Myocyte (in vitro differentiated cells): ENCODE results near the gene C2orf78. TPM values are rescaled to one million over a fixed set of nuclear protein-coding genes. Genes with fewer than 3 reads are reported as not detected.
A peak's percentile ranks its signal among the peaks of the same experiment; 100 is the strongest.

Experiments
- DNase-seq: peaks from one replicate; pipeline ENCODE4 v3.0.0-alpha.2; 2012; ENCODE audit warnings: low read depth
- total RNA-seq: library from RNA; depleted of rRNA; stranded (reverse); fragments of >200 nt; gene quantifications from 2 replicates; pipeline ENCODE4 v1.2.3, GENCODE V29; 2014

The C2orf78 gene
- total RNA-seq, 1 donor from 2014 or later: not detected

DNA sequence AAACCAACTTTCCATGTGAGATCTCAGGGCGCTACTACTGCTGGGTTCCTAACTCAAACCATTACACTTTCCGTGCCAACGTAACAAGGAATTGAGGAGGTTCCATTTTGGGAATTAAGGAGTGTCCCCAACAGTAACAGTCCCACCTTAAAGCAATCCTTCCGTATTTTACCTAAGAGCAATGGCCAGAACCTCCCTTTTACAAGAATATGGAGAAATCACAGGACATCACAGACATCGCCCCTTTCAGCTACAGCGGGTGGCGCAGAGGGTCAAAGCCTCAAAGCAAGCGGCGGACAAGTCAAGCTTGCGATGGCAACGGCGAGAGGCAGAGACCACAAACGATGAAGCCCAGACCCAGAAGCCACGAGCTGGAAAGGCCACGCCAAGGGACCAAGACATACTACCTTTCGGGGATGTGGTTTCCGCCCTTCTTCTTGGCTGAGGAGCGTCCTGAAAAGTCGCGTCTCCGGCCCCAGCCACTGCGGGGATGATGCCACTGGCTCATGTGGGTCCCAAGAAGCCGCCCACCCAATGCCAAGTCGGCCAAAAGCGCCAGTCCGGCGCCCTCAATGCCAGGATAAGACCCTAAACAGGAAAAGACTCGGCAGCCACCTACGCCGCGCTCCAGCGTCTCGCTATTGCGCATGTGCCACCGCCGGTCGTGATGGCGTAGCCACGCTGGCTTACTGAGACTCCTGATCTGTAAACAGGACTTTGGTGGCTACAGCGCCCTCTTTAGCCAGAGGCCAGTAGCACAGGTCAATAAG, 4.3 kb upstream of the C2orf78 start, which contains the start of gene DUSP11:
Gene DUSP11, minus strand, starts transcription at position 637 of the 770 bp plus-strand sequence. Its CDS starts 129 bp downstream, at position 508.
- peak; percentile 97 for DNase-seq

DNA sequence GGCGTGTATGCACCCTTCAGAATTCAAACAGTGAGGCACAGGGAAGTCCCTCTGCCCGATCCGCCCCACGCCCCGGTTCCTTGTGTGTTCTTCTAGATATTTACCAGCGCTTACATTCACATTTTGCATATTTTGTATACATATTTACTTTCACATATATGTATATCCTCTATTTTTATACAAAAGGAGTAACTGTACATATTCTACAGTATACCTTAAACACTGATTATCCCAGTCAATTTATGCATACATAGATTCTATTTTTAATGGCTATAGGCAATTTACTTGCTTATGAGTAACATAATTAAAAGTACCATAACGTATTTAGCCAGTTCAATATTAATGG, 3.8 kb upstream of the C2orf78 start:
- no peak for DNase-seq

DNA sequence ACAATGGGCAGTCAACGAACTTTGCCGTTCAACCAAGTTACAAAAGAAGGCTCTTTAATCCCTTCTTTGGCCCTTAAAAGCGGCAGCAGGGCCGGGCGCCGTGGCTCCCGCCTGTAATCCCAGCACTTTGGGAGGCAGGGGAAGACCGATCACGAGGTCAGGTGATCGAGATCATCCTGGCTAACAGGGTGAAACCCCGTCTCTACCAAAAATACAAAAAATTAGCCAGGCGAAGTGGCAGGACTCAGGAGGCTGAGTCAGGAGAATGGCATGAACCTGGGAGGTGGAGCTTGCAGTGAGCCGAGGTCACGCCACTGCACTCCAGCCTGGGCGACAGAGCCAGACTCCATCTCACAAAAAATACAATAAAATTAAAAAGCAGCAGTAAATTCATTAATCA, 581 bp upstream of the C2orf78 start:
- DNase-seq: peak; percentile 4

DNA sequence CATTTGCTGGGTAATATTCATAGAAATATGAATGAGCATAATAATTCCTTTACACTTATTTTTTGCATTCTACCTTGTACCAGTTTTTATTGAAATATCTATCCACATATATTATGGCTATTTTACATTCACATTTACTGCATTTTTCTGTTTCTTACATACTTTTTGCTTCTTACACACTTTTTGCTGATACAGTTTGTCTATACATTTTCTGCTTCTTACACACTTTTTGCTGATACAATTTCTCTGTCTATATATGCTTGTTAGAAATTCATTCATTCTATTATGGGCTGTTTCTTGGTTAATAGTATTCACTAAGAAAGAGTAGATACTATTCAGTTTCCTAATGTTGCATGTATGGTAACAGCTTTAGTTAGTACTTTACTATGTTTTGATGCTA, 27.9 kb downstream of the C2orf78 start:
- DNase-seq: no peak

DNA sequence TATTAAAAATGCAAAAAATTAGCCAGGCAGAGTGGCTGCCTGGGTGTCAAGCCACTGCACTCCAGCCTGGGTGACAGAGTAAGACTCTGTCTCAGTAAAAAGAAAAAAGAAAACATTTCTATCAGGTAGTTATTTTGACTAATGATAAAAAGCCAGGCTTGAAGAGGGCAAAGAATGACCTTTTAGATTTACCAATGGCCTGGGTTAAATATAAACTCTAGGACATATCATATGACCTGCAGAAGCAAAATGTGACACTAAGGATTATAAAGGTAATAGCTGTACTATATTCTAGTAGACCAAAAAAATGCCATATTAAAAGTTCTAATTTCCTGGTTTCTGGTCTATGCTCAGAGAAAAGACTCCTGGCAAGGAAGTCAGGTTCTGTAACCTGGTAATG, 28.7 kb downstream of the C2orf78 start:
- no peak for DNase-seq

DNA sequence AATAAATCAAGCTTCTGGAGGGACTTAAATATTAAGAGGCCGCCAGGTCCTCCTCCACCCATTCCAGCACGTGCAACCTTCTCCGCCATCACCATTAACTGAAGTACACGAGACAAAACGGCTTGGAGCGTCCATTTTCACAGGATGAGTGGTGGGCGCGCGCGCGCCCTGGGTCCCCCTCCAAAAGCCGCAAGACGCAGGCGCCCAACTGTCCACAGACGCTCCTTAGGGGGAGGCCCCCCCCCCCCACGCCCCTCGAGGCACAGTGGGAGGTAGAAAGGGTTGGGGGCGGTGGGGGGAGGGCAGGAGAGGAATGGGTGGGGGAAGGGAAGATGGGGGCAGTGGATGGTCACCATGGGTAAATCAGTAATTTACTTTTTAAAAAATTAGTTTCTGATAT, 34.3 kb downstream of the C2orf78 start:
- DNase-seq: no peak

DNA sequence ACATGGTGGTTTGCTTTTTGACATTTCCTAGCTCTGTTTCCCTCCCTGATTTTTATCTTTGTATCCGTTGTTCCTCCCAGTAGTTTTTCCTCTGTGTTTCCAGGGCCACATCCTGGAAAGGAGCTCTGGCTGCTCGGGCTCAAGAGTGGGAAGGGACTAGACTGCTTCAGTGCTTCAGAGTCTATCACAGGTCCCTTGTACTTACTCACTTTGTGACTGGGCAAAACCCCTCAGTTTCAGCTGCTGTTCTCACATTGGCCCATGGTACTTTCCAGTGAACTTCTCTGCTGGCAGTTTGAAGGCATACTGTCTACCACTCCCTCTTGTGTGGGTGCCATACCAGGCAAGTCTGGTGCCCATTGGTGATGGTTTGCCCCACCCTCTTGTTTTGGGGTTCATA, 37.2 kb downstream of the C2orf78 start:
- no peak for DNase-seq

DNA sequence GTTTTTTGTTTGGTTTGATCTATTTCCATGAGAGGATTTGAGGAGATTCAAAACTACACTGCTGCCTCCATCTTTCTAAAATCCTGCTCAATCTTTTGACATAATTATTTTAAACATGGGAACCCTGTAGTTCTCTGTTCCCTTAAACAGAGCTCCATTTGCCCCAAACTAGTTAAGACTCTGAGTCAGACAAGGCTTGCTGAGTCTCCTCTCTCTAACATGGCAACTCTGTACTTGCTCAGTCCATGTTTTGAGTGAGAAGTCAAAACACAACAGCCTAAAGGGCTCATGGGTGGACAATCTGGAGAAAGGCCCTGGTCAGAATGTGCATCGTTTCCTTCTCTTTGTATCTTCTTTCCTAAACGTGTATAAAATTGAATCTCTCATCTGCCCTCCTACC, 37.7 kb downstream of the C2orf78 start:
- DNase-seq: no peak

DNA sequence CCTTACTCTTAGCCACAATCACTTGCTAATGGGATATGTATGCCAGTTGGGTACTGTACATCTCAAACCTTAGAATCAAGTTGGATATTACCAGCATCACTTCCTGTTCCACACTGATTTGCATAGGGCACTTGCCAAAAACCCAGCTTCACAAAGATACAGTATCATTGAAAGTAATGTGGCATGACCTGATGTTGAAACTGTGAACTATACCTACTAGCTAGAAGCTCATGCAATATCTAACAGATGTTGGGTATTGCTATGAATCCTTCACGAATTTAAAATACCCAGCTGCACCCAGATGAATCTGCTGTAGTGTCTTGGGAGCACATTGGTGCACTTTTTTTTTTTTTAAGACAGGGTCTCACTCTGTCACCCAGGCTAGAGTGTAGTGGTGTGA, 38.3 kb downstream of the C2orf78 start:
- no peak for DNase-seq

DNA sequence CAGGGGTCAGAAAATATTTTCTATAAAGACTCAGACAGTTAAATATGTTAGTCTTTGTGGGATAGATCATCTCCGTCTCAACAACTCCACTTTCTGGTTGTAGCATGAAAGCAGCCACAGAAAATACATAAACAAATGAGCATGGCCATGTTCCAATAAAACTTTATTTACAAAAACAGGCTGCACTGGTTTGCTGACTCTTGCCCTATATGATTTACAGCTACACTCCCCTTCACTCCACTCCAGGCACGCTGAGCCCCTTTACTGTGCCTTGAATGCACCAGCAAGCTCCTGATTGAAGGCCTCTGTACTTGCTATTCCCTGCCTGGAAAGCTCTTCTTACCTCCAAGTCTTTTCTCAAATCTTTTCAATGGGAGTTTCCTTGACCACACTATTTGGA, 39.0 kb downstream of the C2orf78 start:
- DNase-seq: no peak

DNA sequence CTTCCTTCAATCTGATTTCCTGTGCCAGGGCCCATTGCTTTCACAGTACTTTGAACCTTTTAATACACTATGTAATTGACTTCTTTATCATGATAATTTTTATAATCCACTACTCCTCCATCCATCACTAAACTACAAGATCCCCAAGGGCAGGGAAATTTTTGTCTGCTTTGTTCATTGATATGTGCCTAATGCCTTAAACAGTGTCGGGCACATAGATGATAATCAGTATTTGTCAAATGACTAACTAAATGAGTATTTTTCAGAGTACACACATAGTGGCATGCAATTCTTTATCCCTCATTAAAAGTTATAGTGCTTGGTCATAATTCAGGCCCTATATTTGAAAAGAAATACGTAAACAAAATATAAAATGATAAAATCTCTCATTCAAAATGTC, 39.4 kb downstream of the C2orf78 start:
- DNase-seq: no peak

DNA sequence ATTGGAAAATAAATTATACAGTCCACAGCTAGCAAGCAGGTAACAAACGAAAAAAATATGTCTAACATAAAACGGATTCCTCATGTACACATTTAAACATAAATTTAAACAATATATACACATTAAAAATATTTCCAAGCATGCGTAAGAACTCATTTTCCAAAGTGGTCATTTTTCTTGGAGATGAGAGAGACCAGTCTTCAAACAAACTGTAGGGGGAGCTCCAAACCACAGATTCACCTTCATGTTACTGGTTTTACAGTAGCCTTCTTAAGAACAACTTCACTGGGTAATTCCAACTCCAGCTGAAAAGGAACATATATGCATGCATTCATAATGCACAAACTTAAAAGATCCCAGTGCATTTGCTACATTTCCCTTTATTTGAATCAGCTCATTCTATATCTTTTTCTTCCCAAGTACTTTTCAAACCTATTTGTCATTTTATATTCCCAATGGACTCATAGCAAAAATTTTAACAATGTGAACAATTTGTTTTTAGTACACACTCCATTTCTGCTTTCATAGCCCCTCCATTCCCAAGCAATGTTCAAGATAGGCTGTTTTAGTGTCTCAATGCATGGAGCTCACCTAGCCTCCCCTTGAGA, 40.0 kb downstream of the C2orf78 start:
- DNase-seq: peak; percentile 76

DNA sequence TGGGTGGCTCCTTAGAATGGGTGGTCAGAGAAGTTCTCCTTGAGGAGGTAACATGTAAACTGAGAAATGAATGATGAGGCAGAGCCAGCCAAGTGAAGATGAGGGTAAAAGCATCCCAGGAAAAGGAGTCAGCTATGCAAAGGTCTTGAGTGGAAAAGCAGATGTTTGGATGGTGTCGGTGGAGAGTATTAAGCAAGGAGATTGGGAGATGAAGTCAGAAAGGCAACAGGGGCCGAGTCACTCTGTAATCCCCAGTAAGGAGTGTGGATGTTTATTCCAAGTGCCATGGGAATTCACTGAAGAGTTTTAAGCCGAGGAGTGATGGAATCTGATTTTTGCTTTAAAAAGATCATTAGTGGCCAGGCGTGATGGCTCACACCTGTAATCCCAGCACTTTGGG, 41.4 kb downstream of the C2orf78 start:
- DNase-seq: no peak

DNA sequence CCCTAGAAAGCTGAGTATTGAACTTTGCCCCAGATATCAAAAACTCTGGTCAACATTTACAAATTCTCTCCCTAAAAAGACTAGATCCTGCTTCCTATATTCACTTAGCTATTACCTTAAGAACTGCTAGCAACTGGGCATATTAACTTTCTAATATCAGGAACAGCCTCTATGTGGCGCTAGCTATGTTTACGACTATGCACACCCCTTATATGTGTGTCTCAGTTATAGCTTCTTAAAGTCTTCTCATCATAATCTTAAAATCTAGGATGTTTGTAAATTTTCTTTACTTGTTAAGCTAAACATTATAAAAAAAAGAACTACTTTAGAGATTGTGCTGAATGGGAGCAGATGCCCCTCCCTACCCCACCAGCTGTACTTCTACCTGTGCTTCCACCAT, 43.0 kb downstream of the C2orf78 start:
- no peak for DNase-seq

DNA sequence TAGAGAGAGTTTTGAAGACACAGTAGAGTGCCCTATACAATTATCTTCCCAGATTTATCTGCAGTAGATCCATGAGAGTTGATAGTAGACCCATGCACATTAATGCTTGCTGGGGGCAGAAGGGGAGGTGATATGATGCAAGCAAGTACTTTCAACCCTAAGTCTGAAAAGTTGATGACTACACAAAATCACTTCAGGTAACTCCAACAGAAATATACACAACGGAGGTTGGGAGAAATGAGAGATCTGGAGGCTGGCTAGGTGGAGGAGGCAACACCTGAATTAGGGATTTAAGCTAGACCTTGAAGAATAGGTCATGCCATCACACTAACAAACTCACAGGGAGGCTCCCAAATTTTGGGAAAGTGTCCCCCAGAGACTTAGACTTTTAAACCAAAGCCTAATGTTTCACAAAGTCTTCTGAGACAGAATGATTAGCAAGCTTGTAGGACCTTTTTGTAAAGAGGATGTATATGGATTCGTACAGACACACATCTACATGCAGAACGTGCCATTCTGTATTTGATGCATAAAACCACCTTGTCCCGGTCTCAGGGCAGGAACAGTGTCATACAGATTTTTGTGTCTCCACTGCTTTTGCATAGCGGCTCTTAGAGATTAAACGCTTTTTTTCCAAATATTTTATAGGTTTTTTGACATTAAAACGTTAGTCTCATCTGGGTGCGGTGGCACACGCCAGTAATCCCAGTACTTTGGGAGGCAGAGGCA, 43.8 kb downstream of the C2orf78 start:
- no peak for DNase-seq

DNA sequence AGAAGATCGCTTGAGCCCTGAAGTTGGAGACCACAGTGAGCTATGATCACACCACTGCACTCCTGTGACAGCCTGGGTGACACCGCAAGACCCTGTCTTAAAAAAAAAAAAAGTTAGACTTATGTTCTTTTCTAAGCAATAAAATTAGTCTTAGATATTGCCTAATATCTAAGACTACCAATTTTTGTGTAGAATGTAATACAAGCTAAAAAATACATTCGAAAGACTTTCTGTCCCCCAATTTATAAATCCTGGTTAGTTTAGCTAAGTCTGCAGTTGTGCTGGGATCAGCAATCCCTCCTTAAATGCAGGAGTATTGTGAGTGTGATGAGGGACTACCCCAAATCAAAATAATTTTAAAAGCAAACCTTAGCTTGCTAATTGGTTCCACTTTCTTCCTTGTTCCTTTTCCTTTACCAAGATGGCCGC, 44.4 kb downstream of the C2orf78 start:
- no peak for DNase-seq

DNA sequence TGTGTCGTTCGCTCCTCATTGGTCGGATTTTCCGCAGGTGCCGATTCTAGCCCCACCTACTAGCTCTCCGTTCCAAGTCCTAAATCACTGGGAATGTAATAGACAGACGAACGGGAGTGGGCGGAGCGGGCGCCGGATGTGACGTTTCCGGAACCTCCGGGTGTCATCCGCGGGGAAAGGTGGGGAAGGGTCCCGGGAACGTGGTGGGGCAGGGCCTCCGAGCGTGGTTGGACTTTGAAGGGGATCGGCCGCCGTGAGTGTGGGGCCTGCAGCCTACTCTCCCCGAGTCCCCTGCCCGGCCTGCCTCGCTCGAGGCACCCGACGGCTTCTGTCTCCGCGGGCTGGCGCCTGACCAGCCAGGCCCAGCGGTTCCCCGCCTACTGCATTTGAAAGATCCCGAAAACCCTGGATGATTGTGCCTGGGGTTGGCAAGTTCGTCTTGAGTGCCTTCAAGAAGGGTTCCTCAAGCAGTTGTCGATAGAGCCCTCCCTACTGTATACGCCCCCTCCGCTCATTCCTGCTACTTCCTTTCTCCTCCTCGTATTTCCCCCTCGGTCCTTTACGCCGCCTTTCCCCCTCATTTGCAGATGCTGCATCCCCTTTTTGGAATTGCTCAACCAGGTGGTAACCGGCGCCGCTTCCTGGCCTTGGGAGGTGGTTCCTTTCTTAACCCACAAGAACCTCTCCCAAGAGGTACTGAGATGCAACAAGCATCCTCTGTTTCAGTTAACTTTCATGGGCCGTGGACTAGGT, 45.0 kb downstream of the C2orf78 start, which contains the start of gene STAMBP:
Gene STAMBP, plus strand, starts transcription at position 144 of the 753 bp plus-strand sequence. CDS start 1,896 bp downstream, outside the sequence.
- peak; percentile 95 for DNase-seq

DNA sequence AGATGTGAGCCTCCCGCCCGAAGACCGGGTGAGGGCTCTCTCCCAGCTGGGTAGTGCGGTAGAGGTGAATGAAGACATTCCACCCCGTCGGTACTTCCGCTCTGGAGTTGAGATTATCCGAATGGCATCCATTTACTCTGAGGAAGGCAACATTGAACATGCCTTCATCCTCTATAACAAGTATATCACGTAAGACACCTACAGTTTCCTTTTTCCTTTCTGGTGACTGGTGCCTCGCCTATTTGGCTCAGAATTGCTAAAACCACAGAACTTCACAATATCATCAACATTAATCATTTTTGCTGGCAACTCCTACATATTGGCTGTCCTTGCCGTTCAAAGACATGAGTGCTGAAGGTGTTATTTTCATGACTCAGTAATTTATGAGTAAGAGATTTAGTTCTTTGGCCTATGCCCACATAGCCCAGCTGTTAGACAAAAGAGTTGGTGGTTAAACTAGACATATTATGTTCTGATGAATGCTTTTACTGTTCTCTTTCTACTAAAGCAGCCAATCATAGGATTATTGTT, 47.0 kb downstream of the C2orf78 start:
- DNase-seq: peak; percentile 87

DNA sequence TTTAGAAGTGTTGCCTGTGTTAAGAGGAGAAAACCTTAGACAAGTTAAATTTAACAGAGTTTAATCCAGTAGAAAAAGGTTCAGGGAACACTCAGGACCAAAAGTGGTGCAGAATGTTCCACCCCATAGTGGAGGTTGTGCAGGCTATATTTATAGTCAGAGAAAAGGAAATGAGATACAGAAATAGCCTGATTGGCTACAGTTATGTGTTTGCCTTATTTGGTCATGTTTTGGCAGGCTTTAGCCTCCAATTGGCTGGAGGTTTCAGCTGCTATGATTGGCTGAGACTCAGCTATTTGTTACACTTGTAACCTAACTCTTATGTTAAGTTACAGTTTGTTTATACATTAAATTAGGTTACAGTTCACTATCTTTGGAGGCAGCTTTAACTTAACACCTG, 48.9 kb downstream of the C2orf78 start:
- DNase-seq: peak; percentile 68

DNA sequence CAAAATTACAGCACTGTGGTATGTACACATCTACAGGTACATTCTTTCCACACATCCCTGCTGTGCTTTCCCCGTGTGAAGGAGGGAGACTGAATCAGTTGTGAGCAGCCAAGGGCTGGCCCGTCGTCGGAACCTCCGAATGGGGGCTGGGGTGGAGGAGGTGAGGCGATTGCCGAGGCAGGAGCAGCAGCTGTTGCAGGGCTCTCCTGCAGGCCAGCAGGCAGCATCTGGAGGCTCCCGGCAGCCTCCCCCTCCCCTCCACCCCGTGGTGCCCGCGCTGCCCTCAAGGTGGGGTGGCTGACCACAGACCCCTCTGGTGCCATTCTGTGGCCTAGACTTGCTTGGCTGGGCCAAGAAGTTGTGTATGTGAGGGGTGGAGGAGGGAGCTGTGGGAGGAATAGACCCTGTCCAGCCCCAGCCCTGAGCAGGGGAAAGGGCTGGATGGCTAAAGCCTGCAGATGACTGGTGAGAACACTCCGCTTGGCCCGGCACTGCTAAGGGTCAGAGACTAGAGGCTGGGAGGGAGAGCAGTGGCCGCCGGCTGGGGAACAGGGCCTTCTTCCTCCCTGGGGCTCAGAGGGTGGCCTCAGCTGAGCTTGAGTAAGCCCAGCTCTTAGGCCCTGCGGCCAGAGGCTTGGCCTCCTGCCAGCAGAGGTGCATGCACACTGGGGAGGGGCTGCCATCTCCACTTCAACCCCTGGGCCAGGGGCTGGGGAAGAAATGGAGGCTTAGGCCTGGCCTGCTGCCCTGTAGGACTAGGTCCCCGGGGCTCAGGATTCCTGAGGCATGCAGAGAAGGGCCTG, 52.4 kb downstream of the C2orf78 start:
- peak; percentile 66 for DNase-seq
